ENCODE measurements around the gene KLK15.

KLK15 gene

DNA sequence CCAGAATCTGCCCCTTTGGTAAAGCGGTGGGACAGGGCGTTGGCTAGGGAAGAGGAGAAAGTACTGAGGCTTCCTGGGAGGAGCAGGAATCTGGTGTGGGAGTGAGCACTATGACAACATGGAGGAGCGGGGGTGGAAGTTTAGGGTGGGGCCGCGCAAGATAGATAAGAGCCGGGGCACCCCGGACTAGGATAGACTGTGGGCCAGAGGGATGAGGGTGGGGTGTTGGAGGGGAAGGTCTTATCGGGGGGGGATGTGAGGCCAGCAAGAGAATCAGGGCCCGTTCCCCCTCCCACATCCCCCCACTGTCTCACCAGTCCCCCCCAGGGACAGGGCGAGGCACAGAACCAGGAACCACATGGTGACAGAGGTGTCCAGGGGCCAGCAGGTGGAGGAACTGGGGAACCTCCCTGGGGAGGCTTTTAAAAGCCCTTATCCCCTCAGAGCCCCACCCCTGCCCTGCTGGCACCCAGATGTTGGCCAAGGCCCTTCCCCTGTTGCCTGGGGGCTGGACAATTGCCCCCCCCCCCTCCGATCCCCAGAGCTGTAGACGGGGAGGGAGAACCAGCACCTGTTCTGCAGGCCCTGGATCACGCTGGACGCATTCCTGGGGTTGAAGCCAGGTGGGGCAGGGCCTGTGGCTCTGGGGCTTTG, 9.9 kb downstream of the KLK15 start, which contains the start of gene KLK1:
Gene KLK1 (minus strand): TSS at position 399 of the 654 bp plus-strand sequence. CDS start 39 bp downstream, at position 360.
- H3K27me3 Mint-ChIP-seq: peaks cover 77% of the 10 kb centered on the region
- no peaks in the 10 kb centered on the region for H3K9me3 Mint-ChIP-seq
- peaks cover 12% of the 10 kb centered on the region for H3K4me1 Mint-ChIP-seq
- H3K36me3 Mint-ChIP-seq (ENCODE audit: insufficient read depth): no peaks in the 10 kb centered on the region
- no peak within 1 kb of the TSS for H3K27ac Mint-ChIP-seq (ENCODE audit: low read depth)
- DNase-seq (ENCODE audit: low spot score in 2 of 2): no peak
- ATAC-seq (replicated peaks; ENCODE audit: extremely low read depth, poor library complexity, severe bottlenecking): no peak
- no peak within 1 kb of the TSS for H3K4me3 Mint-ChIP-seq

DNA sequence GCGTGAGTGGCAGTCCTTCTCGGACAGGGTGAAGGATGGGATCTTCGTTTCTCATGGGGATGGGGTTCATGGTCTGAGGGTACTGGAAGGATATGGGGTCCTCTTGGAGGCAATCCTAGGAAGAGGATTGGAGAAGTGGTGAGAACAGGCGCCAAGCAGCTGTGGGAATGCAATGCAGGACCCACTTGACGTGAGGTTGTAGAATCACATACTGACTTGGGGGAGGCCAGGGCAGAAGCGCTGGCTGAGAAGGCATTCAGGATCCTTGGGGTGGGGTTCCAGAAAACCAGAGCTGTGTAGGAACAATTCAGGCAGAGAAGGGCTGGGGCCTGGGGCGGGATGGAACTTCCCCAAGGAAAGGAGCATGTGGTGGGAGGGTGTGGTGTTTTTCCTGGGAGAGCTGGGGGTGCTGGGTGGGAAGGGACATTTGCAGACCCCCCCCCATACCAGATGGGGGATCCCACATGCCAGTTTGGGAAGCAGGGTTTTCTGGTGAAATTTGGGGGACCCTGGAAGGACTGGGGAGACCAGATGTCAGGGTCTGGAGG, 10.6 kb downstream of the KLK15 start:
- DNase-seq (ENCODE audit: low spot score in 2 of 2) (no peak), ATAC-seq (replicated peaks; ENCODE audit: extremely low read depth, poor library complexity, severe bottlenecking) (no peak)
- H3K36me3 Mint-ChIP-seq (ENCODE audit: insufficient read depth): no peaks in the 10 kb centered on the region
- peaks cover 80% of the 10 kb centered on the region for H3K27me3 Mint-ChIP-seq
- H3K4me3 Mint-ChIP-seq: no peak overlapping the region
- H3K27ac Mint-ChIP-seq (ENCODE audit: low read depth): no peak overlapping the region
- H3K9me3 Mint-ChIP-seq: no peaks in the 10 kb centered on the region
- peaks cover 13% of the 10 kb centered on the region for H3K4me1 Mint-ChIP-seq

DNA sequence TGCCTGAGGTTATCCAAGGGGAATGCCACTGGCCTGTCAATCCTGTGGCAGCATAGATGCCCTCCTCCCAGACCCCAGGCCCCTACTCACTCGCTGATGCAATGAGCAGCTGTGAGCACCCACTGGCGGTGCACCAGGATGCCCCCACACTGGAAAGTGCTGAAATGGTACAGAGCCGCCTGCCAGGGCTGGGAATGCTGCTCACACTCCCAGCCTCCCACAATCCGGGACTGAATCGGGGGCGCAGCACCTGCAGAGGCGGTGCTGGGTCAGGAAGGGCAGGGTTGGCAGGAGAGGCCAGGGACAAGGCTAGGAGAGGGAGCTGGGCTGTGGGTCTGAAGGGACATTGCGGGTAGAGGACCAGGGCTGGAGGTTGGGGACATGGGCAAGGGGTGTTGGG, 11.8 kb downstream of the KLK15 start:
- Mint-ChIP-seq H3K27ac (ENCODE audit: low read depth) (no peak overlapping the region), H3K9me3 (no peaks in the 10 kb centered on the region), H3K27me3 (peaks cover 80% of the 10 kb centered on the region), H3K4me1 (peaks cover 18% of the 10 kb centered on the region), H3K36me3 (ENCODE audit: insufficient read depth) (no peaks in the 10 kb centered on the region), H3K4me3 (no peak overlapping the region)
- DNase-seq (ENCODE audit: low spot score in 2 of 2): no peak
- ATAC-seq (replicated peaks; ENCODE audit: extremely low read depth, poor library complexity, severe bottlenecking): no peak

- H3K9me3 Mint-ChIP-seq: no peaks in the 10 kb centered on the region
- no peak for DNase-seq (ENCODE audit: low spot score in 2 of 2)
- H3K4me1 Mint-ChIP-seq: peaks cover 18% of the 10 kb centered on the region
- no peak overlapping the region for H3K27ac Mint-ChIP-seq (ENCODE audit: low read depth)
- no peak for ATAC-seq (replicated peaks; ENCODE audit: extremely low read depth, poor library complexity, severe bottlenecking)
- no peak overlapping the region for H3K4me3 Mint-ChIP-seq
- no peaks in the 10 kb centered on the region for H3K36me3 Mint-ChIP-seq (ENCODE audit: insufficient read depth)
- peaks cover 80% of the 10 kb centered on the region for H3K27me3 Mint-ChIP-seq
Observed at GRCh38 chr19:50821248-50821612, 12.1 kb downstream of the KLK15 start.

GRCh38 chr19:50820549-50821247, 12.7 kb downstream of the KLK15 start:
- peaks cover 18% of the 10 kb centered on the region for H3K4me1 Mint-ChIP-seq
- no peaks in the 10 kb centered on the region for H3K36me3 Mint-ChIP-seq (ENCODE audit: insufficient read depth)
- H3K9me3 Mint-ChIP-seq: no peaks in the 10 kb centered on the region
- H3K27ac Mint-ChIP-seq (ENCODE audit: low read depth): no peak overlapping the region
- H3K4me3 Mint-ChIP-seq: no peak overlapping the region
- H3K27me3 Mint-ChIP-seq: peaks cover 80% of the 10 kb centered on the region
- ATAC-seq (replicated peaks; ENCODE audit: extremely low read depth, poor library complexity, severe bottlenecking): no peak
- no peak for DNase-seq (ENCODE audit: low spot score in 2 of 2)

- peaks cover 84% of the 10 kb centered on the region for H3K27me3 Mint-ChIP-seq
- H3K4me1 Mint-ChIP-seq: peaks cover 18% of the 10 kb centered on the region
Observed at GRCh38 chr19:50820086-50820485, 13.3 kb downstream of the KLK15 start.

DNA sequence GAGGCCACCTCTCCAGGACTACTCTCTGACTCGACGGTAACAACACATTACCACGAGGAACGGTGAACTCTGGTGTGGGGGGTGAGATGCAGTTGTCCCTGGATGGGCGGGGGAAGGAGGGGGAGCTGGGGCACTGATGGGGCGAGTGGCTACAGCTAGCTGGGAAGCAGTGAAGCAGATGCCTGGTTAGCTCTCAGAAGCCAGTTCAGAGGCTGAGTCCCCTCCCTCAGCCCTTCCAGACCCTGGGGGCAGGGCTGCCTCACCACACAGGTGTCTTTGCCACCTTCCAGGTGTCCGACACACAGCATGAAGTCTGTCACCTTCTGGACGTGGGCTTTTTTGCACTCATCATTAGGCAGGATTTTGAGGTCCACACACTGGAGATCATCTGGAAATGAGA, 13.7 kb downstream of the KLK15 start:
- no peak overlapping the region for H3K27ac Mint-ChIP-seq (ENCODE audit: low read depth)
- no peak overlapping the region for H3K4me3 Mint-ChIP-seq
- peaks cover 18% of the 10 kb centered on the region for H3K4me1 Mint-ChIP-seq
- peaks cover 89% of the 10 kb centered on the region for H3K27me3 Mint-ChIP-seq
- no peaks in the 10 kb centered on the region for H3K9me3 Mint-ChIP-seq
- DNase-seq (ENCODE audit: low spot score in 2 of 2) (no peak), ATAC-seq (replicated peaks; ENCODE audit: extremely low read depth, poor library complexity, severe bottlenecking) (no peak)
- H3K36me3 Mint-ChIP-seq (ENCODE audit: insufficient read depth): no peaks in the 10 kb centered on the region

More at GRCh38 chr19:50820086-50820485, 13.3 kb downstream of the KLK15 start:
- H3K36me3 Mint-ChIP-seq (ENCODE audit: insufficient read depth): no peaks in the 10 kb centered on the region
- H3K4me3 Mint-ChIP-seq: no peak overlapping the region
- no peak for DNase-seq (ENCODE audit: low spot score in 2 of 2)
- no peak for ATAC-seq (replicated peaks; ENCODE audit: extremely low read depth, poor library complexity, severe bottlenecking)
- no peak overlapping the region for H3K27ac Mint-ChIP-seq (ENCODE audit: low read depth)
- H3K9me3 Mint-ChIP-seq: no peaks in the 10 kb centered on the region

GRCh38 chr19:50818859-50819472, 14.4 kb downstream of the KLK15 start:
- no peaks in the 10 kb centered on the region for H3K36me3 Mint-ChIP-seq (ENCODE audit: insufficient read depth)
- DNase-seq (ENCODE audit: low spot score in 2 of 2) (no peak), ATAC-seq (replicated peaks; ENCODE audit: extremely low read depth, poor library complexity, severe bottlenecking) (no peak)
- H3K27me3 Mint-ChIP-seq: peaks cover 94% of the 10 kb centered on the region
- H3K4me1 Mint-ChIP-seq: peaks cover 18% of the 10 kb centered on the region
- no peaks in the 10 kb centered on the region for H3K9me3 Mint-ChIP-seq
- peak overlapping the region; percentile 44 for H3K4me3 Mint-ChIP-seq
- no peak overlapping the region for H3K27ac Mint-ChIP-seq (ENCODE audit: low read depth)

- H3K36me3 Mint-ChIP-seq (ENCODE audit: insufficient read depth): no peaks in the 10 kb centered on the region
- H3K9me3 Mint-ChIP-seq: no peaks in the 10 kb centered on the region
- H3K4me1 Mint-ChIP-seq: peaks cover 18% of the 10 kb centered on the region
- DNase-seq (ENCODE audit: low spot score in 2 of 2) (no peak), ATAC-seq (replicated peaks; ENCODE audit: extremely low read depth, poor library complexity, severe bottlenecking) (no peak)
- H3K27me3 Mint-ChIP-seq: peaks cover 91% of the 10 kb centered on the region
- peak overlapping the region; percentile 50 for H3K4me3 Mint-ChIP-seq
- H3K27ac Mint-ChIP-seq (ENCODE audit: low read depth): no peak overlapping the region
Observed at GRCh38 chr19:50817941-50818858, 15.2 kb downstream of the KLK15 start.

DNA sequence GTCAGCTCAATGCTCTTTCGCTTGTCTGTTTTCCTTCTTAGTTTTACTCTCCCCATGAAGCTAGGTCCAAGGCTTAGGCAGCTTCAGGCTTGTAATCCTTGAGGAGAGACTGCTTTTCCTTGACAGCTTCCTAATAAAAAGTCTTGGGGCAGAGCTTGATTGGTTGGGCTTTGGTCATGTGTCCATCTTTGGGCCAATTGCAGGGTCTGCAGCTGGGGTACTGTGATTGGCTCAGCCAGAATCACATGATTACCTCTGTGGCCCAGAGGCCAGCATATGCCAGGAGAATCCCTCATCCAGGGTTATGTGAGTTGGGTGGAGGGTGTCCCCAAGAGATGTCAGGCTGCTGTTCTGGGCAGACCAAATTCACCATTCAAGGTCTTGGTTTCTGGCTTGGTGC, 17.9 kb downstream of the KLK15 start:
- DNase-seq (ENCODE audit: low spot score in 2 of 2) (no peak), ATAC-seq (replicated peaks; ENCODE audit: extremely low read depth, poor library complexity, severe bottlenecking) (no peak)
- Mint-ChIP-seq H3K27me3 (peaks cover 72% of the 10 kb centered on the region), H3K36me3 (ENCODE audit: insufficient read depth) (peaks cover 3% of the 10 kb centered on the region), H3K4me1 (peaks cover 15% of the 10 kb centered on the region), H3K9me3 (no peaks in the 10 kb centered on the region), H3K4me3 (no peak overlapping the region), H3K27ac (ENCODE audit: low read depth) (no peak overlapping the region)

- Mint-ChIP-seq H3K27me3 (peaks cover 67% of the 10 kb centered on the region), H3K27ac (ENCODE audit: low read depth) (no peak overlapping the region)
Observed at GRCh38 chr19:50814883-50815282, 18.5 kb downstream of the KLK15 start.

GRCh38 chr19:50812474-50812873, 20.9 kb downstream of the KLK15 start:
- H3K4me3 Mint-ChIP-seq: no peak overlapping the region
- H3K27ac Mint-ChIP-seq (ENCODE audit: low read depth): no peak overlapping the region
- ATAC-seq (replicated peaks; ENCODE audit: extremely low read depth, poor library complexity, severe bottlenecking): no peak
- peaks cover 3% of the 10 kb centered on the region for H3K36me3 Mint-ChIP-seq (ENCODE audit: insufficient read depth)
- DNase-seq (ENCODE audit: low spot score in 2 of 2): no peak
- H3K9me3 Mint-ChIP-seq: no peaks in the 10 kb centered on the region
- peaks cover 43% of the 10 kb centered on the region for H3K27me3 Mint-ChIP-seq
- peaks cover 2% of the 10 kb centered on the region for H3K4me1 Mint-ChIP-seq

More at GRCh38 chr19:50814883-50815282, 18.5 kb downstream of the KLK15 start:
- Mint-ChIP-seq H3K9me3 (no peaks in the 10 kb centered on the region), H3K4me3 (no peak overlapping the region), H3K4me1 (peaks cover 12% of the 10 kb centered on the region), H3K36me3 (ENCODE audit: insufficient read depth) (peaks cover 3% of the 10 kb centered on the region)
- DNase-seq (ENCODE audit: low spot score in 2 of 2) (no peak), ATAC-seq (replicated peaks; ENCODE audit: extremely low read depth, poor library complexity, severe bottlenecking) (no peak)

Data from central memory CD8-positive, alpha-beta T cell (primary cell).